GM12892 (cell line): ENCODE measurements around the gene DGKB.
"Not testable (repeated sequence)": the region's sequence is repeated elsewhere in the genome, so short reads cannot be mapped to it uniquely, and the experiment has no call there.

Experiments used
- POLR2A ChIP-seq: IDR thresholded peaks from 2 replicates; pipeline ENCODE4 v1.6.1; 2011; ENCODE audit warnings: low read depth, low read length, control low read depth
- POLR2AphosphoS5 ChIP-seq: IDR thresholded peaks from 2 replicates; pipeline ENCODE4 v1.6.1; 2011; ENCODE audit warnings: low read depth, low read length, control low read depth
- TAF1 ChIP-seq: IDR thresholded peaks from 2 replicates; pipeline ENCODE4 v1.6.1; 2011; ENCODE audit warnings: low read depth, mild to moderate bottlenecking, control low read depth, low read length, borderline replicate concordance

DNA sequence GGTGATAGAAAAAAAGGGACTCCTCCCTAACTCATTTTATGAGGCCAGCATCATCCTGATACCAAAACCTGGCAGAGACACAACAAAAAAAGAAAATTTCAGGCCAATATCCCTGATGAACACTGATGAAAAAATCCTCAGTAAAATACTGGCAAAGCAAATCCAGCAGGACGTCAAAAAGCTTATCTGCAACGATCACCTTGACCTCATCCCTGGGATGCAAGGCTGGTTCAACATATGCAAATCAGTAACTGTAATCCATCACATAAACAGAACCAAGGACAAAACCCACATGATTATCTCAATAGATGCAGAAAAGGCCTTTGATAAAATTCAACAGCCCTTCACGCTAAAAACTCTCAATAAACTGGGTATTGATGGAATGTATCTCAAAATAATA, 440.8 kb downstream of the DGKB start:
- not testable (repeated sequence) for TF ChIP-seq POLR2A, TAF1, POLR2AphosphoS5
